ENCODE data around the gene KCNN3.

Gene KCNN3

DNA sequence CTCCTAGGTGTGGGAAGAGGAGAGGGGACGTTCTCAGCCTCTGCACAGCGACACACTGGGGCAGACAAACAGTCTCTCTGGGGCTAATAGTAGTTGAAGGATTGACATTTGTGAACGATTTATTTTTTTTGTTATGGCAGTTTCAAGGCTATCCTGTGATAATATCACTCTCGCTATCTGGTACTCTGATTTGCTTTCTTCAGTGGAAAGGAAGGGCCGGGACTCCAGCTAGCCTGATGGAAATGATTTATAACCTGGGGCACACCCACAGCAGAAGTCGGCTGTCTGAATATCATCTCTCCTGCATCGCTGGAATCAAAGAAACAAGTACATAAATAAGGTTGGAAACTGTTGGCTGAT, 122.7 kb downstream of the KCNN3 start:
- DNase-seq: no peak

DNA sequence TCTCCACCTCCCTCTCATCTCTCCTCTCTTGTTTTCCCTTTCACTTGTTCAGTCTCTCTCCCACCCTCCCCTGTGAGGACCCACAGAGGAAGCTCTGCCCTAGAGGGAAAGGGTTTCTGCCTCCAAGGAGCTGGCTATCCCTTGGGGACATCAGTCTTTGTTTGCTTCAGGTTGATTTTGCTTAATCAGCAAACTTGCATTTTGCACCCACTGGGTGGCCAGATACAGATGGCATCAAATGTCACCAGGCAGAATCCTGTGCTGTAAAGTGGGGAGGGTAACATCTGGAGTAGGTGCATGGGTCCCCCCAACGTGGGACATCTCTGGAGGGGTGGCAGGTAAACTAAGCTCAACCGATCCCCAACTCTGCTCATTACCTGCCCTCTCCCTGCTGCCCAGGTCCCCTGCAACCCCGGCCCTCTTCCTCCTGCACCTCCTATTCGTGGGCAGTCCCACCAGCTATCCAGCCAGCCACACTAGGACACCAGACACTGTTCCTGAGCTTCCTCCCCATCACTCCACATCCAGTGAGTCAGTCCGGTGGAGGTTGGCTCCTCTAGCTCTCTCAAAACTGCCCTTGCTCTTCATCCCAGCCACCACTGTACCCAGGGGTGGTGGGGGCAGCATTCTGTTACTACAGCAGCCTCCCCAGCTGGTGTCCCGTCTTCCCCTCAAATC, 123.3 kb downstream of the KCNN3 start:
- no peak for DNase-seq

GRCh38 chr1:154745750-154746425, 124.2 kb downstream of the KCNN3 start:
- DNase-seq: no peak

DNA sequence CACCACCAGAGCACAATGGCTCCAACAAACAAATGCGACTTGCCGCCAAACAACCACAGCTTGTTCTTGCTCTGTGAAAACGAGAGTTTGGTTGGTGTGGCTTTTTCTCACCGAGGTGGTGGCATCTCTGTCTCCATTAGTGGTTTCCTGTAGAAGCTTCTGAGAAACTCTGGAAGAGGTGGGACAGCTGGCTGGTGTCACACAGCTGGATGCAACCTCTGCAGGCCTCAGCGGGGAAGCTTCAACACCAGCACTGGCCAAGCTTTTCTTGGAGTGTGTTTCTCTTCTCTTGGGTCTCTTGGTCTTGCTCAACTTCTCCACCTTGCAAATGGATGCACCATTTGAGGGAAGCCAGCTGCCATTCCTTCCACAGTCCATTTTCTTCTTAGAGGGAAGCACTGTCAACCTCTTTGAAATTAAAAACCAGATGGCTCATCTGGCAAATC, 124.8 kb downstream of the KCNN3 start:
- DNase-seq: no peak

- DNase-seq: no peak
Observed at GRCh38 chr1:154744352-154745035, 125.6 kb downstream of the KCNN3 start.

DNA sequence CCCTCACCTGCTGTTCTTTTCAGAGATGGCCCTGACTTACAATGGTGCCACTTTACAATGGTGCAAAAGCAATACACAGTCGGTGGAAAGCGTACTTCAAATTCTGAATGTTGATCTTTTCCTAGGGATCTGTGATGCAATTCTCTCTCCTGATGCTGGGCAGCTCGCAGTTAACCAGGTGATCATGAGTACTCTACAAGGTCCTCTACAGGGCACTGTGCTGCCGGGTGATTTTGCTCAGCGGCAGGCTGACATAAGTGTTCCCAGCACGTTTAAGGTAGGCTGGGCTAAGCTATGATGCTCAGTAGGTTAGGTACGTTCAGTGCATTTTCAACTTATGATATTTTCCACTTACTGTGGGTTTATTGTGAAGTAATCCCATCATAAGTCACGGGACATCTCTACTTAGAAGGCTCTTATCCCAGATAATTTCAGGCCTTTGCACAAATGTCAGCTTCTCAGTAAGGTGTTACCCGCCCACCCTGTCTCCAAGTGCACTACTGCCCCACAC, 126.5 kb downstream of the KCNN3 start:
- no peak for DNase-seq

- DNase-seq: no peak
Observed at GRCh38 chr1:154742606-154743005, 127.5 kb downstream of the KCNN3 start.

DNA sequence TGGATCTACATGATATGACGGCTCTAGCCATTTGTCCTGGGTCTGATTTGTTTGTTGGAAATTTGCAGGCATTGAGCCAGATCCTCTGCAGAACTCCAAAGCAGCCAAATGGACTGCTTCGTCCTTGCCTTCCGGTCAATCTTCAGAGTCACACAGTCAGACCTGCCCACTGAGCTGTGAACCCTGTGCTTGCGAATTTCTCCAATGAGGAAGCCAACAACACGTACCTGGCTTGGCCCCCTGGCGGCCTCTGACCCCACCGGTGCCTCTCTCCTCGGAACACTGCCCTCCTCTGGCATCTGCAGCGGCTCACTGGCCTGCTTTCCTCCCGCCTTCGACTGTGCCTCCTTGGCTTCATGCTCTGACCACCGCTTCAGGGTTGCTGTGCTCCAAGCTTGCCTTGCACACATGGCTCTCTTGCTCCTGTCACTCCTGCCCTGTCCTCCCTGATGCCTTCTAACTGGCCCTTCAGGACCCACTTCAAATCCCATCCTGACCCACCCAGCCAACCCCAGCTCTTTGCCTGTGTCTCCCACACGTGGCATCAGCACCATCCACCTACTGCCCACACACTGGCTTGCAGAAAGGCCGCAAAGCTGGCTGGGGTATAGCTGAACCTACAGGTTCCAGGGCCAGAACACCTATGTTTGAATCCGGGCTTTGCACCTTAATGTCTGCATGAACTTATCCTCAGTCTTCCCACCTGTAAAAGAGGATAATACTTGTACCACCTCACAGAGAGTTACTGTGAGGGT, 128.2 kb downstream of the KCNN3 start:
- no peak for DNase-seq

- DNase-seq: no peak
Observed at GRCh38 chr1:154741327-154741726, 128.8 kb downstream of the KCNN3 start.

DNA sequence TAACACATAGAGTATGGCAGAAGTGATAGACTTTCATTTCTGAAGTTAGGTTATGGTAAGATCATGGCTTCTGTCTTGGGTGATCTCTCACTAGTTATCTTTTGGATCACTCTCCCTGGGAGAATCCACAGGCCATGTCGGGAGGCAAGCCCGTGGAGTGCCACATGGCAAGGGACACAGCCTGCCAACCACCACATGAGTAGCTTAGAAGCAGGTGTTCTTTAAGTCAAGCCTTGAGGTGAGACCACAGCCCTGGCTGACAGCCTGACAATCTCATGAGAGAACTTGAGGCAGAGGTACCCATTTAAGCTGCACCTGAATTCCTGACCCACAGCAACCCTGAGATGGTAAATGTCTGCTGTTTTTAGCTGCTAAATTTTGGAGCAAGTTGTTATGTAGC, 130.4 kb downstream of the KCNN3 start:
- DNase-seq: no peak

GRCh38 chr1:154736841-154737240, 133.2 kb downstream of the KCNN3 start:
- no peak for DNase-seq

- no peak for DNase-seq
Observed at GRCh38 chr1:154735804-154736168, 134.3 kb downstream of the KCNN3 start.

DNA sequence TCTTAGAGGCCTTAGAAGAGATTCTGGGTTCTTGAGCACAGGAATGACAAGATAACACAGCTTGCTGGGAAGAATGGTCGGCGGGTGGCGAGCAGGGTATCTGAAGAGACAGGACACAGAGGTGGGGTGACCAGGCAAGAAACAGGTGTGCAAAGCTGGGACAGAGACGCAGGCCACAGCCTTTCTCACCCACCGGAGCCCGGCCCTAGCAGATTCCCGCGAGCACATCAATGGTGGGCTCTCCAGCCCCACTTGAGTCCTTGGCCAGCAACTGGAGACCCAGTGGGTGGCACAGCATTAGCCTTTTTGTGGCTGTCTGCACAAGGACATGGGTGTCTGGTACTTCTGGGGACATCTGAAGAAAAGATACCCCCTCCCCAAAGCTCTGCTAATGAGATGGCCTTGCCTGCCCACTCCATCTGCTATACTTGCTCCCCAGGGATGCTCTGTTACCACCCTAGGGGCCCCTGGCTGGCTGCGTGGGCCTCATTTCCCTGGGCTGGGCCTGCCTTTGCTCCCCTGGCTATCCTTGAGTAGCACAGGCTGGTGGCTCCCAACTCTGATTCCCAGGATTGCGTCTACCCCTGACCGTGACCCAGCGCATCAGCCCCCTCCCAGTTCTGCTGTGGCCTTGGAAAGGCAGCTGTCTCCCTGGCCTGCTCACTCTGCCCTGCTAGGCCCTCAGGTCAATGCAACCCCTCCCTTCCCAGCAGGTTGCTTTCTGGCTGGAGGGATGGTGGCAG, 134.8 kb downstream of the KCNN3 start:
- no peak for DNase-seq

GRCh38 chr1:154733621-154734020, 136.5 kb downstream of the KCNN3 start:
- no peak for DNase-seq

DNA sequence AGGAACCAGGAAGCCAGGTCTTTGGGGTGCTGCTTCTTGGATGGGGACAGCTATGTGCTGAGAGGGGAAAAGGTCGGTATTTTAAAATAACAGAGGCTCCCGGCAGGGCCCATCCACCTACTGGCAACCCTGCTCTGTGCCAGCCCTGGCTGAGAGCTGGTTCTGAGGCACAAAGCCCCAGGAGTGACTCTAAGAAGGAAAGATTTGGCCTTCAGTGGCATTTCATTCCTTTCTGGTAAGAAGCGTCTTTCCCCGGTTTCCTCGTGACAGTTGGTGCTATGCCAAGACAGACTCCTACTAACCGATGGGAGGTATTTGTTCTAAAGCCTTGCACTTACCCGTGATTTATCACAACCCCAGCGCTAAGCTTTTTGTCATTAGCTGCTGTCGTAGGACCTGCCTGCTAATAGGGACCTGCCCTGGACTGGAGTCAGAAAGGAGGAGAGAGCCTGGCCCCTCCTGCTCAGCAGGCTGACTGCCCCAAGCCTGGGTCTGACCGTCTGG, 139.0 kb downstream of the KCNN3 start:
- DNase-seq: no peak

DNA sequence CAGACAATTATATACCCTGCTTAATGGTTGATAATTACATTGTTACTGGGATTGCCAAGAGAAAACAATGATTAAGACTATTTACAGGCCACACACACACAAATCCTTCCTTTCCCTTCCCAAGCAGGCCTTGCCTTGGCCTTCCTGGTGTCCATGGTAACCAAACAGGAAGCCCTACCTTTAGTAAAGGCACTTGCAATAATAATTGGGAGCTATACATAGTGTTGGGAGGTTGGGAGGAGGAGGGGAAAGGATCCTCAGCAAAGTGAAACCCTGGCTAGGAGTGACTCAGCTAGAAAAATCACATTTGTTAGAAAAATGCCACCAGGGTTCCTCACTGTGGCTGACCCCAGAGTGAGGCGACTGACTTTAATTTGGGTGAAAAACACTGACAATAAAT, 139.8 kb downstream of the KCNN3 start:
- DNase-seq: no peak

DNA sequence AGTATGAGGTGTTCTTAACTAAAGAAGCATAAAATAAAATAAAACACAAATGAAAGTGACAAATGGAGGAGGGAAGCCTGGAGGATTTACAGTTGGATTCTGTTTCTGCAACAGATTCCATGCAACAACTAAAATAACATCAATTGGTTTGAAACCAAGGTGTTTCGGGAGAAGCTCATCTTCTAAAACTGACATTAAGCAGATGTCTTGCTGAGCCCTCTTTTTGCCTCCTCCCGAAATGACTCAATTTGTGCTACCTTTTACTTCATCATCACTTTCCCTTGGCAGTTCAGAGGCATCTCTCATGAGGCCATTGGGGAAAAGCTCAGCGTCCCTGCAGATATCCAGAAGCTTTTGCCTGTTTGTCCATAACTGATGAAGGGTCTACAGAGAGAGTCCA, 140.5 kb downstream of the KCNN3 start:
- DNase-seq: no peak

- DNase-seq: no peak
Observed at GRCh38 chr1:154729031-154729442, 141.0 kb downstream of the KCNN3 start.

- no peak for DNase-seq
Observed at GRCh38 chr1:154726896-154727753, 143.0 kb downstream of the KCNN3 start.

DNA sequence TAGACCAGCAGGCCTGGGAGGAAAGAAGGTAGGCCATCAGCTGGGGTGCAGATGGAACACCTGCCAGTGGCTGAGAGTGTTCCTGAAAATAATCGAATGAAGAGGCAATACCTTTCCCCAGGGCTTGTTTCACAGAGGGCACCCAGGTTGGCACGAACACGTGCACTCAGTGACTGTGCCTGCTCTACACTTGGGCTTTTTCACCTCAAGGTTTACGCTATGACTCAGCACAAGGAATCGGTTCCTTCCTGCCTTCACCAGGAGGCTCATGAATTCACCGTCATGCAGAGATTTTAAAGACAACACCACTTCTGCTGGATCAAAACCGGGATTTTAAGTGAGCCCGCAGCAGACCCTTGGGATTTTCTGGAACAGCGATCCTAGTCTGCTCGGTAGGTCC, 143.6 kb downstream of the KCNN3 start:
- DNase-seq: no peak

DNA sequence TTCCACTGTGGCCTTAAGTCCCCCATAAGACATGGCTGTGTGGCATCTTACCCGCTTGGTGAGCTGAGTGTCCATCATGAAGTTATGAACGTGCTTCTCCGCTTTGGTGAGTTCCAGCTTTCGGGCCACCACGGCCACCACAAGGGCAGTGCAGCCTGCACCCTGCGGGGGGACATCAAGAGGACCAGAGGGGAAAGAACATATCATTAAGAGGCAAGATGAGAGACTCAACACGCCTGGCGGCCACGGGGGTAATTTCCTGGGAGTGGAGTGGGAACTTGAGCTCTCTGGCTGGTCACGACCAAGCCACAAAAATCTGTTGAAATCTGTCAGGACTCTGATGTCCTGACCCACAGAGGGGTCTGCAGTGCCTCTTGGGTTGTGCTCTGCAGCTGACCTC, 144.2 kb downstream of the KCNN3 start:
- no peak for DNase-seq

Measured in NCI-H1048 (cell line).